SK-N-SH treated with all-trans-retinoic acid at 6 μM for 48 hours (cell line): ENCODE measurements around the gene ANK2.

Source experiments
- ARNTL ChIP-seq: fragments of 450-650 bp; formaldehyde crosslinking; IDR thresholded peaks from 2 replicates; pipeline ENCODE4 v1.5.0; 2020; ENCODE audit warnings: low read depth, mild to moderate bottlenecking, moderate library complexity, borderline replicate concordance
- CSRNP3 ChIP-seq: fragments of 250-450 bp; sonication (Bioruptor Pico); IDR thresholded peaks from 2 replicates; pipeline ENCODE4 v1.5.1; 2021; ENCODE audit warnings: mild to moderate bottlenecking, moderate library complexity
- OSR1 ChIP-seq: fragments of 250-450 bp; sonication (Bioruptor Pico); IDR thresholded peaks from 2 replicates; pipeline ENCODE4 v1.8.0; 2022; ENCODE audit warnings: moderate library complexity, mild to moderate bottlenecking, inconsistent platforms
- PATZ1 ChIP-seq: fragments of 250-450 bp; sonication (Bioruptor Pico); IDR thresholded peaks from 2 replicates; pipeline ENCODE4 v1.8.0; 2020; ENCODE audit warnings: mild to moderate bottlenecking, moderate library complexity, borderline replicate concordance
- ZC3H10 ChIP-seq: fragments of 250-450 bp; sonication (Bioruptor Pico); IDR thresholded peaks from 2 replicates; pipeline ENCODE4 v1.5.1; 2021; ENCODE audit warnings: mild to moderate bottlenecking, moderate library complexity
- ZFP3 ChIP-seq: fragments of 250-450 bp; sonication (Bioruptor Pico); IDR thresholded peaks from 2 replicates; pipeline ENCODE4 v1.5.0; 2020; ENCODE audit warnings: mild to moderate bottlenecking, moderate library complexity
- ZFP30 ChIP-seq: fragments of 450-650 bp; formaldehyde crosslinking; IDR thresholded peaks from 2 replicates; pipeline ENCODE4 v1.5.0; 2022; ENCODE audit warnings: mild to moderate bottlenecking, moderate library complexity

- TF ChIP-seq ARNTL (CRISPR knock-in tag): no peak
- TF ChIP-seq PATZ1 (CRISPR knock-in tag): no peak
- TF ChIP-seq CSRNP3: no peak
- TF ChIP-seq ZFP30: no peak
- no peak for TF ChIP-seq ZC3H10
- no peak for TF ChIP-seq OSR1 (CRISPR knock-in tag)
- no peak for TF ChIP-seq ZFP3 (CRISPR knock-in tag)
Measured at GRCh38 chr4:113080624-113081023, 31.2 kb downstream of the ANK2 start.
